Neuronal stem cell (in vitro differentiated cells): Measurements from ENCODE around the gene SIDT2.

Experiments
- DNase-seq: peaks from one replicate; pipeline ENCODE4 v3.0.0-alpha.2; 2013; ENCODE audit warnings: low spot score
- H2AFZ ChIP-seq: one replicate; pipeline ENCODE4 v1.6.1; 2013; ENCODE audit warnings: mild to moderate bottlenecking, low read length, inconsistent platforms
- H2AK5ac ChIP-seq: 2 replicates; pipeline ENCODE4 v1.6.1; 2013; ENCODE audit warnings: low read depth, mild to moderate bottlenecking, inconsistent platforms, low read length, moderate library complexity, mixed read lengths
- H2BK120ac ChIP-seq: 2 replicates; pipeline ENCODE4 v1.6.1; 2013; ENCODE audit warnings: low read depth, mild to moderate bottlenecking, inconsistent platforms, low read length, moderate library complexity, mixed read lengths
- H2BK12ac ChIP-seq: one replicate; pipeline ENCODE4 v1.6.1; 2013; ENCODE audit warnings: low read length, inconsistent platforms
- H2BK15ac ChIP-seq: 2 replicates; pipeline ENCODE4 v1.6.1; 2013; ENCODE audit warnings: mild to moderate bottlenecking, low read length, inconsistent platforms, mixed read lengths
- H2BK5ac ChIP-seq: one replicate; pipeline ENCODE4 v1.6.1; 2013; ENCODE audit warnings: inconsistent platforms, mild to moderate bottlenecking, low read length, moderate library complexity
- H3K14ac ChIP-seq: one replicate; pipeline ENCODE4 v1.6.1; 2013; ENCODE audit warnings: low read length, inconsistent platforms
- H3K18ac ChIP-seq: 2 replicates; pipeline ENCODE4 v1.6.1; 2013; ENCODE audit warnings: low read length, inconsistent platforms
- H3K23ac ChIP-seq: 2 replicates; pipeline ENCODE4 v1.6.1; 2013; ENCODE audit warnings: low read depth, mild to moderate bottlenecking, mixed read lengths, low read length, inconsistent platforms; ENCODE audit not compliant: poor library complexity
- H3K27ac ChIP-seq: replicated peaks from 3 replicates; pipeline ENCODE4 v1.5.1; 2013; ENCODE audit warnings: low read length, inconsistent platforms
- H3K27me3 ChIP-seq, 3 experiments: 2 replicates each; pipeline ENCODE4 v1.6.1; 2013; ENCODE audit warnings: low read length in 3 of 3, mild to moderate bottlenecking in 2 of 3, inconsistent platforms in 1 of 3, low read depth in 1 of 3, mixed read lengths in 1 of 3, moderate library complexity in 1 of 3; ENCODE audit not compliant: control insufficient read depth in 3 of 3, insufficient read depth in 3 of 3
- H3K36me3 ChIP-seq, 2 donors: replicated peaks in 1 of 2; 2 replicates each; pipeline ENCODE4 v1.6.1; 2013; ENCODE audit warnings: low read length in 2 of 2; ENCODE audit not compliant: control insufficient read depth in 2 of 2, insufficient read depth in 2 of 2
- H3K4ac ChIP-seq: 2 replicates; pipeline ENCODE4 v1.6.1; 2013; ENCODE audit warnings: inconsistent platforms, mild to moderate bottlenecking, low read length, moderate library complexity
- H3K4me1 ChIP-seq, 2 donors: 1 replicate in 1 of 2; 2 replicates in 1 of 2; pipeline ENCODE4 v1.6.1; 2013; ENCODE audit warnings: low read length in 2 of 2, low read depth in 1 of 2; ENCODE audit not compliant: control insufficient read depth in 2 of 2, insufficient read depth in 1 of 2
- H3K4me2 ChIP-seq: one replicate; pipeline ENCODE4 v1.6.1; 2013; ENCODE audit warnings: mild to moderate bottlenecking, low read length, inconsistent platforms; ENCODE audit not compliant: insufficient read depth, poor library complexity, severe bottlenecking
- H3K4me3 ChIP-seq, 2 donors: 2 replicates each; pipeline ENCODE4 v1.5.1; 2013; ENCODE audit warnings: low read length in 2 of 2, mild to moderate bottlenecking in 2 of 2, inconsistent platforms in 1 of 2, moderate library complexity in 1 of 2
- H3K79me1 ChIP-seq: one replicate; pipeline ENCODE4 v1.6.1; 2013; ENCODE audit warnings: low read depth, mild to moderate bottlenecking, inconsistent platforms, low read length, moderate library complexity
- H3K9ac ChIP-seq: one replicate; pipeline ENCODE4 v1.6.1; 2013; ENCODE audit warnings: mild to moderate bottlenecking, low read depth, low read length, inconsistent platforms; ENCODE audit not compliant: poor library complexity
- H3K9me3 ChIP-seq, 2 donors: replicated peaks in 1 of 2; 2 replicates each; pipeline versions ENCODE3 to v1.6.1; 2013; ENCODE audit warnings: low read length in 2 of 2, mild to moderate bottlenecking in 2 of 2, inconsistent platforms in 1 of 2, low read depth in 1 of 2, mixed read lengths in 1 of 2, moderate library complexity in 1 of 2; ENCODE audit not compliant: control insufficient read depth in 2 of 2, insufficient read depth in 1 of 2
- H4K8ac ChIP-seq: one replicate; pipeline ENCODE4 v1.6.1; 2013; ENCODE audit warnings: low read depth, mild to moderate bottlenecking, inconsistent platforms, low read length, moderate library complexity
- H4K91ac ChIP-seq: one replicate; pipeline ENCODE4 v1.6.1; 2013; ENCODE audit warnings: low read length, low read depth, mild to moderate bottlenecking, inconsistent platforms; ENCODE audit not compliant: poor library complexity
- WGBS, 2 donors: extraction: QIAGEN DNeasy Blood & Tissue Kit; methylation state at CpG; one replicate each; pipeline ENCODE4 v1.1.7; 2013; ENCODE audit warnings: missing lambda C conversion rate in 2 of 2, mixed read lengths in 1 of 2; ENCODE audit not compliant: insufficient read length in 2 of 2, insufficient replicate concordance in 1 of 2; ENCODE audit errors: extremely low coverage in 2 of 2; 5-methylcytosine and 5-hydroxymethylcytosine counted together

SIDT2 gene

DNA sequence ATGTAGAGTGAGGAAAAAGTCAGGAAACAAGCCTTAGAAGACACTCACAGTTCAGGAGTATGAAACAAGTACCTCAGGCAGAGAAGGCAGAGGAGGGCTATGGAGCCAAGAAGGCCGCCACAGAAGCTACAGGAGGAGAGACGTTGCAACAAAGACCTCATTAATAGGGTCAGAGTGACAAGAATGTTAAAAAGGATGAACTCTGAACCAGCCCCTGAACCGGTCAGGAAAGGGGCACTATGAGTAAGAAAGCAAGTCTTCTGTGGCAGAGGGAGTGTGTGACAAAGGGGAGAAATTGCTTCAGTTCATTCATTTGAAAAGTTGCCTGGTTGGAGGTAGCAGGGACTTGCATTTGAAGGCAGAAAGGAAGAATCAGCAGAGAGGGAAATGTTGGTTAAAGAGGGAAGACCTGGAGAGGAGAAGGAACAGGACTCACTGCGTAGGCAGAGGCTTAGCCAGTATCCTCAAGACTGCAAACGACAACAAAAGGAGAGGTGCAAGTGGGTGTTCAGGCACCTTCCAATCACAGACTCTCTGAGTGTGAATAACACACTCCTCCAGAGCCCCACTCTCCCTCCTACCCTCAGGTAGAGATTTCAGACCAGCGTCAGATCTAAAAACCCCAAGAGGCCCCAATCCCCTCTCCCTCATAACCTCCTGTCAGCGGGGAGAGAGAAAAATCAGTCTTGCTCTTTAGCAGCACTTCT is 36.0 kb downstream of the SIDT2 start:
- no peak overlapping the region for H2BK5ac ChIP-seq
- H3K27ac ChIP-seq = peak overlapping the region; percentile 79
- no peak overlapping the region for H2AK5ac ChIP-seq
- no peak overlapping the region for H2BK120ac ChIP-seq
- no peak for DNase-seq
- H4K91ac ChIP-seq = no peak overlapping the region
- H3K4ac ChIP-seq = no peak overlapping the region
- H2AFZ ChIP-seq = peak overlapping the region; percentile 35
- H2BK12ac ChIP-seq = no peak overlapping the region
- H3K4me1 ChIP-seq = peaks cover 4 to 8% of the 10 kb centered on the region in 2 donors
- H3K79me1 ChIP-seq = no peaks in the 10 kb centered on the region
- peaks cover 22 to 52% of the 10 kb centered on the region in 2 donors for H3K36me3 ChIP-seq
- no peak overlapping the region for H2BK15ac ChIP-seq
- H3K4me3 ChIP-seq = no peak overlapping the region
- no peak overlapping the region for H3K18ac ChIP-seq
- no peak overlapping the region for H3K4me2 ChIP-seq
- no peak overlapping the region for H4K8ac ChIP-seq
- H3K23ac ChIP-seq = no peak overlapping the region
- H3K14ac ChIP-seq = no peak overlapping the region
- no CpG with 5 or more reads among the region's 7 CpGs for WGBS, 2 donors
- no peaks in the 10 kb centered on the region for H3K27me3 ChIP-seq
- H3K9me3 ChIP-seq = no peaks in the 10 kb centered on the region
- no peak overlapping the region for H3K9ac ChIP-seq

DNA sequence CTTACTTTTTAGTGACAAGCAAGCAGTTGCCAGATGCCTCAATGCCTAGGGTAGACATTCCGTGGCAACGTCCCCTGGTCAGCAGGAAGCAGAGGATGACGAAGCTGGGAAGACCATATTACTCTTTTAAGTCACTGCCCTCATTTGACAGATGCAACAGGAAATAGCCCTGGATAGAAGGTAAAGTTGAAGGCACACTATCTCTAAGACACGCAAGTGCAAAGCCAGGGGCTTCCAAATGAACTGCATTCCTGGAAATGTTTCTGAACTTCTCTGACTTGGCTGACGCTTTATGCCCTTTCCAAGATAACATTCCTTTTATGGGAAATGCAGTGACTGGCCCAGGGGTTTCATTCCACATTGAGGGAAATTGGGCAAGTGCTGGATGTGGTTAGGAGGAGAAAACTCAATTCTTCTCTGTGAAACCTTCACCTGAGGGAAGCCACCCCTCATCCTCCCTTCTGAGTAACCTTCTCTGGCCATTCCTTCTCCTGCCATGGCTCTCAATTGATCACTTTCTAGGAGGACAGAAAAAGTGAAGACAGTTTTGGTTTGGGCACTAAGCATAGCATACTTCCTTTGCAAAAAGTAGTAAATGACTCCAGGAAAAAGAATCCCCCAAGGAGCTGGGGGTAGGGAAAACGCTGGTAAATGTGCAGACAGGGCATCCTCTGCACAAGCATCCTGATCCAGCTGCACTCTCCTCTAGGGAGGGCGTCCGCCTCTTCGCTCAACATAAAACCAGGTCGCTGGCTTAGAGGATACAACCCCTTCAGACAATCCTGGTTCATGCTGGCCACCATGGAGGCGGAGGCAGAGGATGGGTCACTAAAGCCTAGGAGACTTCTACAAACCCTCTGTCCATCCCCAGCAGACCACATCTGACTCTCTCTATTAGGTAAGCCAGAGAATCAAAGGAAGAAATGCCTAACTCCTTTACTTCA is 38.9 kb downstream of the SIDT2 start:
- Histone ChIP-seq H2BK15ac (no peak overlapping the region), H2AK5ac (no peak overlapping the region), H3K4me1 (peaks cover 8 to 9% of the 10 kb centered on the region in 2 donors), H3K4ac (no peak overlapping the region), H3K14ac (no peak overlapping the region), H3K4me2 (no peak overlapping the region), H4K91ac (no peak overlapping the region), H2BK5ac (no peak overlapping the region), H3K27me3 (no peaks in the 10 kb centered on the region), H2AFZ (no peak overlapping the region), H4K8ac (no peak overlapping the region), H3K9ac (no peak overlapping the region), H3K36me3 (peaks cover 22 to 74% of the 10 kb centered on the region in 2 donors), H3K79me1 (no peaks in the 10 kb centered on the region), H3K9me3 (no peaks in the 10 kb centered on the region), H2BK120ac (no peak overlapping the region), H3K27ac (no peak overlapping the region), H3K18ac (no peak overlapping the region), H3K23ac (no peak overlapping the region), H3K4me3 (no peak overlapping the region), H2BK12ac (no peak overlapping the region)
- DNase-seq = no peak
- WGBS, 2 donors = no CpG with 5 or more reads among the region's 11 CpGs

DNA sequence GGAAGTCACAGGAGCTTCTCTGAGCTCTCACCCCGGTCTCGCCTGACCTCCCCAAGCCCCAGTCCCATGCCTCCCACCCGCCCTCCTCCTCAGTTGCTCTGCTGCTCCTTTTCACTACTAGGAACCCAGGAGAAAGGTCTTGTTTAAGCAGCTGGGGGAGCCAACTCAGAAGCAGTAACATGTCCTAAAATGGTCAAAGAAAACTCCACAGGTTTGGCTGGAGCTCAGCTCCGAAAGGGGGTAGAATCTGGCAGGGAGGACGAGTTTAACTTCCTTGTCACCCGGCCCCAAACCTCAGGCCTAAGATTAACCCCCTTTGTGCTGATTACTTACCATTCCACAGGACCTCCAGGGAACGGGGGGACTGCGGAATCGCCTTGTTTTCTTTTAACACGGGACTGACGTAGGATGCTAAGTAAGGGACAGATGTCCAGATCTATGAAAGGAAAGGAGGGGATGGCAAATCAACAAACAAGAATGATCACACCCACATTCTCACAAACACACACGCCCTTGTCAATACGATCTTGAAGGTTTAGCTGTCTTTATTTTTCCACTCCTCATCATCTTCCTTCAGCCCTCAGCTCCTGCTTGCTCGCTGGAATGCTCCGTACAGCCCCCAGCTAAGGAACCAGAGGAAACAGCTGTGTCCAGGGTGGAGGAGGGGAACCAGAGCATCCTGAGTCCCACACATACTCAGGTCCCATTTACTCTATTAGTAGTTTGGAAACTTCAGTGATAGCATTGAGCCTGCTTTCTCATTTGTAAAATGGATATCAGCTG is 39.8 kb downstream of the SIDT2 start:
- H3K4me2 ChIP-seq = no peak overlapping the region
- WGBS, 2 donors = no CpG with 5 or more reads among the region's 15 CpGs
- no peak overlapping the region for H2BK12ac ChIP-seq
- DNase-seq = no peak
- H2BK15ac ChIP-seq = no peak overlapping the region
- H3K18ac ChIP-seq = no peak overlapping the region
- H3K79me1 ChIP-seq = no peaks in the 10 kb centered on the region
- H2BK5ac ChIP-seq = no peak overlapping the region
- H3K4me1 ChIP-seq = peaks cover 8 to 9% of the 10 kb centered on the region in 2 donors
- H3K9me3 ChIP-seq = no peaks in the 10 kb centered on the region
- H3K4ac ChIP-seq = no peak overlapping the region
- no peaks in the 10 kb centered on the region for H3K27me3 ChIP-seq
- H3K9ac ChIP-seq = no peak overlapping the region
- H4K8ac ChIP-seq = no peak overlapping the region
- no peak overlapping the region for H3K4me3 ChIP-seq
- no peak overlapping the region for H3K23ac ChIP-seq
- H3K27ac ChIP-seq = no peak overlapping the region
- H2AK5ac ChIP-seq = no peak overlapping the region
- H2BK120ac ChIP-seq = no peak overlapping the region
- H3K14ac ChIP-seq = no peak overlapping the region
- no peak overlapping the region for H4K91ac ChIP-seq
- H3K36me3 ChIP-seq = peaks cover 27 to 74% of the 10 kb centered on the region in 2 donors
- no peak overlapping the region for H2AFZ ChIP-seq
